HG02588 (cell line): ENCODE results near the gene TMEM132C.

ENCODE experiments used
- ATAC-seq: cut with Tn5 transposase; IDR thresholded peaks from one replicate; pipeline ENCODE4 v1.9.1; 2021; ENCODE audit warnings: mild to moderate bottlenecking, moderate library complexity; ENCODE audit not compliant: unreplicated experiment

TMEM132C gene

GRCh38 chr12:128402486-128403243, 135.7 kb downstream of the TMEM132C start:
- ATAC-seq: no peak

DNA sequence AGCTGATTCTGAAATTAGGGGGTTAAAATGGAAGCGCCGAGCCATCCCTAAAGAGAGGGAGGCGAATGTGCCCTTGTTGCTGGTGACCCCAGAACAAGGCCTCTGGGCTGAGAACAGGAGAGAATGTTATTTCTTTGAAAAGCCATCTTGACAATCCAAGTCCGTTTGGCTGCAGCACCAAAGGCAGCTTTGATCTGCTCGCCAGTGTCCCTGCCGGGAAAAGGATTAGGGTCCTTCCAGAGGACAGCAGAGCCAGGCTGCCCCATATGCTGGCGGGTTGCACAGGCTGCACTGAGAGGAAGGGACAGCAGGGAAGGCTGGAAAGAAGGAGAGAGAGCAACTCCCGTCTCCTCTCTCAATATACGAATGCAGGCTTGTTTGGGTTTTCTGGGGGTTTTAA, 141.7 kb downstream of the TMEM132C start:
- ATAC-seq: no peak

- no peak for ATAC-seq
Observed at GRCh38 chr12:128415036-128415560, 148.1 kb downstream of the TMEM132C start.

DNA sequence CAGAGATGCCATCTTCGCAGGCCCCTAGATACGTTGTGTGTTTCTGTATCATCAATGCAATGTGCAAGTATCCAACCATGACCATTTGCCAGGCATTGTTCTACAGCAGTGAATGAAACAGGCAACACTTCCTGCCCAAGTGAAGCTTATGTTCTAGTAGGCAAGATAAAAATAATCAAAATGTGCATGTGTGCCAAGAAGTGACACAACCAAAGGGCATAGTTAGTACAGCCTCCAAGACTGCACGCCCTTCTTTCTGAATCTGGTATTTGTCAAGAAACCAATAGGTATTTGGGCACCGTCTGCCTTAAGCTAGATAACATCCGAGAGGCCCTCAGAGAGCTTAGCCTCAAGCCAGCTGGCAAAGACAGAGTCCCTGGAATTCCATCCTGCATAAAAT, 152.0 kb downstream of the TMEM132C start:
- ATAC-seq: no peak

DNA sequence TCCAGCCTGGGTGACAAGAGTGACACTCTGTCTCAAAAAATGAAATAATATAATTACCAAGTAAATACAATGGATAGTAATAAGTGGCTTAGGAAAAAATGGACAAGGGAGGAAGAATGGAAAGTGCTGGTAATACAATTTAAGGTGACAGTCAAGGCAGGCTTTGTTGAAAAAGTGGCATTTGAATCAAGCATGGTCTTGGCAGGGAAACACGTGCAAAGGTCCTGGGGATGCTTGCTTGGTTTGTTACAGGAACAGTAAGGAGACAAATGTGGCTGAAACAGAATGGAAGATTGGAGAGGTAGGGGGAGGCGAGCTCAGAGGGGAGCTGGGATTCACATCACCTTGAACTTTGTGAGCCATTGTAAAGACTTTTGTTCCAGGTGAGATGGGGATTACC, 153.2 kb downstream of the TMEM132C start:
- ATAC-seq: no peak

DNA sequence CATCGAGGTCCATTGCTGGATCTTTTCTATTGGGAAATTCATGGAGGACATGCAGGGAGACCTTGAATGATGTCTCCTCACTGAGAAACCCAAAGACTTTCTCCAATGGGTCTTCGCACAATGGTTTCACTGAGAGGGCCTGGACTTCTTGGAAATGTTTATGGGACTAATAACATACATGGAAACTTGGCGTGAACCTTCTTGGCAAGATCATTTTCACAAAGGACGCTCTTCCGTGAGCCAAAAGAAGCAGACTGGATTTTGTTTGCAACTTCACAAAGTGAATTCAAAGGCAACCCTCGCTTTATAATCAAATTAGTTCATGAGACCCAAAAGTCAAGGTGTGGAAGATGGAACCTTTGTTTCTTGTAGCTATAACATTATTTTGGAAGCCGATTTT, 154.4 kb downstream of the TMEM132C start:
- no peak for ATAC-seq

- no peak for ATAC-seq
Observed at GRCh38 chr12:128423205-128423604, 156.2 kb downstream of the TMEM132C start.

- ATAC-seq: no peak
Observed at GRCh38 chr12:128424931-128425431, 158.0 kb downstream of the TMEM132C start.

DNA sequence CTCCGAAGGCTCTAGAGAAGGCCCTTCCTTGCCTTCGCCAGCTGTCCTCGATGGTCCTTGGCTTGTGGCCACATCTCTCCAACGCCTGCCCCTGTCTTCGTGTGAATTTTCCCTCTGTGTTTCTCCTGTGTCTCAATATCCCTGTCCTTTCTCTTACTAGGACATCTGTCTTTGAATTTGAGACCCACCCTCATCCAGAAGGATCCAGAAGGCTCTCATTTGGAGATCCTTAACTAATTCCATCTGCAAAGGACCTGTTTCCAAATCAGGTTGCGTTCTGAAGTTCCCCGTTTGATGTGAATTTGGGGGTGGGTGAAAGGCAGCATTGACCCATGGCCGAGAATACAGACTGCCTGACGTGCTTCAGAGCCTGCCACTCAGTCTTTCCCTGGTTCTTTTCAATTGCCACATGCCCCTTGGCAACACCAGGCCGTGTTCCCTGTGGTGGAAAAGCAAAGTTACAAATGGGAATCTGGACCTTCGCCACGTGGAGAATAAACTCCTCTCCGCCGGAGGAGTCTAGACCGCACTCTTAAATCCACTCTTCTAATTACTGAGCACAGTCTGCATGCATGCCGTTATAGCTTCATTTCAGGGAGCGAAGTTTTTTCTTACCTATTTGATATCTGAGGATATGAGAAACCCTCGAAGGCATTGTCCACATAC, 158.8 kb downstream of the TMEM132C start:
- ATAC-seq: no peak

GRCh38 chr12:128426511-128426910, 159.5 kb downstream of the TMEM132C start:
- no peak for ATAC-seq

- ATAC-seq: no peak
Observed at GRCh38 chr12:128439796-128440195, 172.8 kb downstream of the TMEM132C start.

GRCh38 chr12:128442096-128442495, 175.1 kb downstream of the TMEM132C start:
- ATAC-seq: no peak

- no peak for ATAC-seq
Observed at GRCh38 chr12:128444598-128444997, 177.6 kb downstream of the TMEM132C start.

DNA sequence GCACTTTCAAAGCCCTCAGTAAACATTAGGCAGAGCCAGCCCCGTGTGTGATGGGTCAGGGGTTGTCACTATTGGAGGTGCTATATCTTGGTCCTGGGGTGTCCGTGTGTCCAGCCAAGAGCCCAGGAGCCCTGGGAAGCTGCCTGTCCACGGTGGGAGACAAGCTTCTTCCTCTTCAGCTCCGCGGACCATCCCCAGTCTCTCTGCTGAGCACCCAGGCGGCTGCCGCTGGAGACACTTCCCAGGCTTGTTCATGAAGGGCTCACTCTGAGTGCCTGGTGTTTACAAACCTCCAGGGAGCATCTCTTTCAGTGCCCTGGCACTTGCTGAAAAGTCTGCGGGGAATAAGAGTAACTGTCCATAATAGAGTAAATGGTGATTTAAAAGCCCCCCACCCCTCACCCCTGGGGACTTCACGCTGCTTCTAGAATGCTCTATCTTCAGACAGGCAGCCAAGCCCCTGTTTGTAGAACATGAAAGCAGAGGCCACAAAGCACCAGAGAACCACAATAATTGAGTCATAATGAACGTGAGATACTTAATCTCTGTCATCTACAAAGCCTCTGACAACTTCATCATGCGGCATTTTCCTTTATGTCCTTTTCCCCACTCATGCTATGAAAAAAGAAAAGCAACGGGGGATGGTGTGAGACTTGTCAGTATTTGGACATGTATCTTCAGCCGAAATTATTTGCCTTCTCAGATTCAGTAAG, 178.6 kb downstream of the TMEM132C start:
- no peak for ATAC-seq

DNA sequence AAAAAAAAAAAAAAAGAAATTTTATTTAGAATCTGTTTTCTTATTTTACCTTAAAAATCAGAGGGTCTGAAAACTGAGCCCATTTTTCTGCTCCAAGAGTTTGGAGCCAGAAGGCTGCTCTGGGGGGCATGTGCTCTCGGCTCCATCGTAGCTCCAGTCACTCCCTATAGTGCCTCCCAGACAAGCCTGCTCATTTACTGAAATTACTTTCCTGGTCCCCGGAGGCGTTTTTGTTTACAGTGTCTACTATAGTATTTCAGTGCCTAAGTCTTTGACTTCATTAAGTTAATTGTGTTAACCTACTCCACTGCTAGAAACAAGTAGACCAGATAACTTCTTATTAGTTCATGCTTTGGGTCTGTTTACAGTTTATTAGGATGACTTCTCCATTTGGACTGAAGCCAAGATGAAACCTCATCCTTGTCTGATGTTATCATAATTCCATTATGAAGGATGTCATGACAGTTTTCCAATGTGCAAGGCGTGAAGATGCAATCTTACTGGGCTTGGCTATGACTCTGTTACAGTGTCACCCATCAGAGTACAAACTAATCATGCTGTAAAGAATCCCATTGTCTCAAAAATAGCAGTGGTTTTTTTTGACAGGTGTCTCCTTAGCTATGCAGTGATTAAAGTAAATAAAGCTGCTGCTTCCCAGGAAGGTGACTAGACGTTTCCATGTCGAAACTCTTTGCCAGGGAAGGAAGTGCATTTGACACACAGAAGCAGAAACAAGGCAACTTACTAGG, 182.3 kb downstream of the TMEM132C start:
- ATAC-seq: no peak

- no peak for ATAC-seq
Observed at GRCh38 chr12:128450810-128451209, 183.8 kb downstream of the TMEM132C start.

DNA sequence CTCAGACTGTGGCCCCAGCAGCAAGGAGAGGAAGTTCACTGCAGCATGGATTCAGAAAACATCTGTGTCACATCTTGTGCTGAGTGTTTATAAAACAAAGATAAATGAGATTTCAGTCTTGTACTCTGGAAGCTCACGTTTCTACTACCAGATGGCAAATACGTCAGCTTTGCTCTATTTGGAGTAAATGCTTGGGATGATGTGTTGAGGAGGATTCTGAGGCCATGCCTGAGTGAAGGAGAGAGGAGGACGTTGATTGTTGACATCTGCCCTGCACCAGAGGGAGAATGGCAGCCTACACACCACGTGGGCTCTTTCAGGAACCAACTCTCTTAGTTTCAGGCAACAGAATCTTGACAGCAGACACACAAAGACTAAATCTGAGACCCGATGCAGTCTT, 188.9 kb downstream of the TMEM132C start:
- ATAC-seq: no peak

DNA sequence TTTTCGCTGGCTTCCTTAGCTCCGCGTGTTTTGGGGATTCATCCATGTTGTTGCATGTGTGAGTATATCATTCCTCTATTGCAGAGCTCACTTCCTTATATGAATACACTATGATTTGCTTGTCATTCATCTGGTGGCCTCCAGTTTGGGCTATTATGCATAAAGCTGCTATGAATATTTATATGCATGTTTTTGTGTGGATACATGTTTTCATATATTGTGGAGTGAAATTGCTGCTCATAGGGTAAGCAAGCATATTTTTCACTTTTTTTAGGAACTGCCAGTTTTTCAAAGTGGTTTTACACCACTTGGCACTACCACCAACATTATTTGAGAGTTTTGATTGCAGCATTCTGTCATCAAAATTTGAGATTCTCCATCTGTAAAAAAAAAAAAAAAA, 190.0 kb downstream of the TMEM132C start:
- no peak for ATAC-seq

DNA sequence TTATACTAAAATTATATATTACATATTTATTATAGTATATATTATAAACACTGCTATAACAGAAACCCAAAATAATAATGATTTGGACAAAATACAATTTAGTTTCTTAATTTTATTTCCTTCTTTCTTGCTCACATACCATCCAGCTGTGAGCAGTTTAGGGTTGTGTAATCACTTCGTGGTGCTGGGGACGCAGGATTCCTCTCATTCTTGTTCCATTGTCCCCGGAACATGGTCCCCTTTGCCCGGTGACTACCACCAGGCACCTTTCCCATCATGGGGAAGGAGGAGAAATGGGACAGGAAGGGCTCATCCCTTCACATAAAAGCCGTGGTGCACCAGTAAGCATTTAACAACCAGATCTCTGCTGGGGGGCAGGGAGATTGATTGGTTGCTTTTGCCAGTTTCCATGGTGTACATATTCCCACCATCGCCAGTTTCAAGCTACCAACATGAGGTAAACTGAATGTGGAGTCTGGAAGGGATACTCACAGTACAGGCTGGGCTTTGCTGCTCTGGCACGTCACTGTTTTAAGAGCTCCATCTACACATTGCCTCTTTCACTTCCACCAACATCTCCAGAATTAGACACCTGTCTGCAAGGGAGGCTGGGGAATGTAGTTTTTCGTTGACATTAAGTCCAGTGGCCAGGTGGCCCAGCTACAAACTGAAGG, 191.5 kb downstream of the TMEM132C start:
- no peak for ATAC-seq

- no peak for ATAC-seq
Observed at GRCh38 chr12:128459067-128459466, 192.1 kb downstream of the TMEM132C start.
